GM23338 (cell line): ENCODE measurements around the gene CYB561D2.

Source experiments
- CREB1 ChIP-seq: fragments of 250-450 bp; sonication (Bioruptor Pico); IDR thresholded peaks from 2 replicates; pipeline ENCODE4 v1.5.0; 2020; ENCODE audit warnings: low read depth, mild to moderate bottlenecking, moderate library complexity
- ETS1 ChIP-seq: IDR thresholded peaks from 2 replicates; pipeline ENCODE4 v1.6.1; 2016; ENCODE audit warnings: antibody characterized with exemption
- EZH2 ChIP-seq: fragments of 200-600 bp; sonication (generic); IDR thresholded peaks from one replicate; pipeline ENCODE4 v1.8.0; 2017; ENCODE audit warnings: antibody characterized with exemption, mild to moderate bottlenecking, low read depth; ENCODE audit not compliant: unreplicated experiment
- EZH2phosphoT487 ChIP-seq: fragments of 200-600 bp; sonication (generic); IDR thresholded peaks from one replicate; pipeline ENCODE4 v1.8.1; 2018; ENCODE audit warnings: antibody characterized with exemption; ENCODE audit not compliant: unreplicated experiment
- JUNB ChIP-seq: IDR thresholded peaks from one replicate; pipeline ENCODE4 v1.6.1; 2016; ENCODE audit warnings: antibody characterized with exemption; ENCODE audit not compliant: unreplicated experiment
- NANOG ChIP-seq: IDR thresholded peaks from 2 replicates; pipeline ENCODE4 v1.6.1; 2016; ENCODE audit warnings: antibody characterized with exemption, borderline replicate concordance
- POLR2AphosphoS5 ChIP-seq: IDR thresholded peaks from 2 replicates; pipeline ENCODE4 v1.6.1; 2016; ENCODE audit warnings: antibody characterized with exemption, low read depth
- REST ChIP-seq: IDR thresholded peaks from one replicate; pipeline ENCODE4 v1.6.1; 2018; ENCODE audit warnings: antibody characterized with exemption; ENCODE audit not compliant: unreplicated experiment
- ZNF114 ChIP-seq: fragments of 250-450 bp; sonication (Bioruptor Pico); IDR thresholded peaks from 2 replicates; pipeline ENCODE4 v1.5.0; 2020; ENCODE audit warnings: mild to moderate bottlenecking, moderate library complexity
- ZNF331 ChIP-seq: fragments of 250-450 bp; sonication (Bioruptor Pico); IDR thresholded peaks from 2 replicates; pipeline ENCODE4 v1.5.0; 2020; ENCODE audit warnings: low read depth, mild to moderate bottlenecking, moderate library complexity
- ZNF462 ChIP-seq: fragments of 250-450 bp; sonication (Bioruptor Pico); IDR thresholded peaks from 2 replicates; pipeline ENCODE4 v1.5.0; 2020; ENCODE audit warnings: mild to moderate bottlenecking, moderate library complexity
- TF ChIP-seq, protein P1 (sequence below), 2 experiments: fragments of 200-600 bp in 1 of 2; sonication (generic) in 1 of 2; conservative IDR thresholded peaks; 2 replicates each; pipeline versions ENCODE4 v1.5.1 to v1.6.1; 2016 to 2017; ENCODE audit warnings: antibody characterized with exemption in 2 of 2, low read depth in 2 of 2, mild to moderate bottlenecking in 2 of 2, moderate library complexity in 1 of 2

DNA sequence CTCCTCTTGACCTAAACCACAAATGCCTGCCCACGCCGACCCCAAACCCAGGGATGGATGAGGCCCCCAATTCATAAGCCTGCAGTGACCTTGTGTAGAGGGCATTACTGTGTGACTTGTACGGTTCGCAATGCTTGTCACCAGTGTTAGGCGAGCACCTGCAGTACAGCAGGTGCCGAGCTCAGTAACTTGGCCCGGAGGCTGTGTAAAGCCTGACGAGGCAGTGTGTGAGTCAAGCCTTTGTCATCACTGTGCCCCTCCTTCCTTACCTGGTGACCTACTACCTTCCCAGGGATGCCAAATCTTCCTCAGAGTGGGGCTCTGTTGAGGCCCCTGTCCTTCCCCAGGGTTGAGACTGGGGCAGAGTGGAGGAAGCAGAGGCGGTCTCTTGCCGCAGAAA is 45.8 kb downstream of the CYB561D2 start:
- TF ChIP-seq POLR2AphosphoS5 = no peak
- no peak for TF ChIP-seq REST
- TF ChIP-seq NANOG = no peak
- TF ChIP-seq, protein P1, sequence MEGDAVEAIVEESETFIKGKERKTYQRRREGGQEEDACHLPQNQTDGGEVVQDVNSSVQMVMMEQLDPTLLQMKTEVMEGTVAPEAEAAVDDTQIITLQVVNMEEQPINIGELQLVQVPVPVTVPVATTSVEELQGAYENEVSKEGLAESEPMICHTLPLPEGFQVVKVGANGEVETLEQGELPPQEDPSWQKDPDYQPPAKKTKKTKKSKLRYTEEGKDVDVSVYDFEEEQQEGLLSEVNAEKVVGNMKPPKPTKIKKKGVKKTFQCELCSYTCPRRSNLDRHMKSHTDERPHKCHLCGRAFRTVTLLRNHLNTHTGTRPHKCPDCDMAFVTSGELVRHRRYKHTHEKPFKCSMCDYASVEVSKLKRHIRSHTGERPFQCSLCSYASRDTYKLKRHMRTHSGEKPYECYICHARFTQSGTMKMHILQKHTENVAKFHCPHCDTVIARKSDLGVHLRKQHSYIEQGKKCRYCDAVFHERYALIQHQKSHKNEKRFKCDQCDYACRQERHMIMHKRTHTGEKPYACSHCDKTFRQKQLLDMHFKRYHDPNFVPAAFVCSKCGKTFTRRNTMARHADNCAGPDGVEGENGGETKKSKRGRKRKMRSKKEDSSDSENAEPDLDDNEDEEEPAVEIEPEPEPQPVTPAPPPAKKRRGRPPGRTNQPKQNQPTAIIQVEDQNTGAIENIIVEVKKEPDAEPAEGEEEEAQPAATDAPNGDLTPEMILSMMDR (conservative IDR thresholded peaks at IDR 0.05; ENCODE audit: low read depth in 2 of 2) = no peak
- no peak for TF ChIP-seq JUNB
- TF ChIP-seq ZNF331 = no peak
- no peak for TF ChIP-seq EZH2
- TF ChIP-seq CREB1 = no peak
- TF ChIP-seq EZH2phosphoT487 = no peak
- TF ChIP-seq ETS1 = no peak
- TF ChIP-seq ZNF114 = no peak
- no peak for TF ChIP-seq ZNF462
